ENCODE results near the gene DLEC1. TPM values are rescaled to one million over a fixed set of nuclear protein-coding genes. Genes with fewer than 3 reads are reported as not detected.
"Not testable (repeated sequence)": the region's sequence is repeated elsewhere in the genome, so short reads cannot be mapped to it uniquely, and the experiment has no call there.

DLEC1 gene
- total RNA-seq, 1 donor from 2014 or later, result 0.22 TPM

- intact Hi-C loops (cut with DNase I), result no loop called here
Observed at GRCh38 chr3:38059148-38059547, 20.1 kb downstream of the DLEC1 start.

GRCh38 chr3:38059591-38059990, 20.6 kb downstream of the DLEC1 start:
- intact Hi-C loops (cut with DNase I), result no loop called here
- no peak for DNase-seq (ENCODE audit: low spot score)

More at GRCh38 chr3:38059148-38059547, 20.1 kb downstream of the DLEC1 start:
- no peak for DNase-seq (ENCODE audit: low spot score)

DNA sequence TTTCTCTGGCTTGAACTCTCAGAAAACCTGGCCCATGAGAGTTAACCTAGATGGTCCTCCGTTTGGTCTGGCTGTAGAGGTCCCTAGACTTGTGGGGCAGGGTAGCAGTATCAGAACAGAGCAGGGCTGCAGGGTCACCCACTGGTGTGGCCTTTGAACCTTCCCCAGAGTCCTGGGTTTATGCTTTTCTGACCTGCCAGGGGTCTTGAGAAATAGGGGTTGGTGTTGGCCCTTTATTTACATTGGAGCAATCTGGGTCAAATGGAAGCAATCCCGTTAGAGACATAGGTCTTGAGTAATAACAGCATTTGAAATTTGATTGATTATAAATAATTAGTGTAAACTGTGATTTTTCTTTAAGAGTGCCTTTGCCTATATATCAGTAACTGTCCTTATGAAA, 23.8 kb downstream of the DLEC1 start:
- no peak for DNase-seq (ENCODE audit: low spot score)
- intact Hi-C loops (cut with DNase I), result no loop called here

- DNase-seq (ENCODE audit: low spot score); intact Hi-C loops (cut with DNase I): not testable (repeated sequence)
Observed at GRCh38 chr3:38064453-38064852, 25.4 kb downstream of the DLEC1 start.

GRCh38 chr3:38067508-38068233, 28.7 kb downstream of the DLEC1 start:
- no peak for DNase-seq (ENCODE audit: low spot score)
- intact Hi-C loops (cut with DNase I), result no loop called here

- intact Hi-C loops (cut with DNase I), result no loop called here
- DNase-seq (ENCODE audit: low spot score), result no peak
Observed at GRCh38 chr3:38070013-38070412, 31.0 kb downstream of the DLEC1 start.

DNA sequence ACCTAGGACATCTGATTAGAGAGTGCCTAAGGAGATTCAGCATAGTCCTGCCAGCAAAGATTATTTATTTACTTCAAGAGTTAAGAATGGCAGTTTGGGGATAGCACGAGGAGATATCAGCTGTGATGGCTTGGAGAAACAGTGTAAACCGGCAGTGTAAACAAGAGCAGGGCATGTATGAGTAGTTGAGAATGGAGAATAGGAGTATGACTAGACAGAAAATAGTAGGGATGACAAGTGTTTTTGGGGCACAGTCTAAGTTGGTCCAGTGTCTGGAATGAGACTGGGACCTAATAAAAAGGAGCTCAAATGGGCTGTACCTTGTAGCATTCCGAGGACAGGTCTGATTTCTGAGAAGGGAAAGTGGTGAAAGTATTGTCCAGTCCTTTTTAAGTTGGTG, 38.1 kb downstream of the DLEC1 start:
- DNase-seq (ENCODE audit: low spot score); intact Hi-C loops (cut with DNase I): not testable (repeated sequence)

- intact Hi-C loops (cut with DNase I); DNase-seq (ENCODE audit: low spot score): not testable (repeated sequence)
Observed at GRCh38 chr3:38082296-38082695, 43.3 kb downstream of the DLEC1 start.

- intact Hi-C loops (cut with DNase I); DNase-seq (ENCODE audit: low spot score): not testable (repeated sequence)
Observed at GRCh38 chr3:38083254-38083653, 44.2 kb downstream of the DLEC1 start.

DNA sequence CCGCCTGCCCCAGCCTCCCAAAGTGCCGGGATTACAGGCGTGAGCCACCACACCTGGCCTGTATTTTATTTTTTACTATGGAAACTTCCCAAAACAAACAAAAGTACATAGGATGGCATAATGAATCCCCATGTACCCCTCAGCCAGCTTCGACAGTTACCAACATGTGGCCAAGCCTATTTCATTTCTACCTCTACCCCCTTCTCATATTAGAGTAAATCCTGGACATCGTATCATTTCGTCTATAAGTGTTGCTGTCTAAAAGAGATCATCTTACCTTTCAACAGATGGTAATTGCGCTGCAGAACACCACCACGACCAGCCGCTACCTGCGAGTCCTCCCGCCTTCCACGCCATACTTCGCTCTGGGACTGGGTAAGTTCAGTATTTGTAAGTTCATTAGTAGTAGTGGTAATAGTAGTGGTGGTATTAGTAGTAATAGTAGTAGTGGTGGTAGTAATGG, 44.9 kb downstream of the DLEC1 start:
- no peak for DNase-seq (ENCODE audit: low spot score)
- intact Hi-C loops (cut with DNase I), result no loop called here

- no peak for DNase-seq (ENCODE audit: low spot score)
- intact Hi-C loops (cut with DNase I), result no loop called here
Observed at GRCh38 chr3:38084334-38085310, 45.6 kb downstream of the DLEC1 start.

GRCh38 chr3:38085311-38085942, 46.4 kb downstream of the DLEC1 start:
- intact Hi-C loops (cut with DNase I), result no loop called here
- no peak for DNase-seq (ENCODE audit: low spot score)

DNA sequence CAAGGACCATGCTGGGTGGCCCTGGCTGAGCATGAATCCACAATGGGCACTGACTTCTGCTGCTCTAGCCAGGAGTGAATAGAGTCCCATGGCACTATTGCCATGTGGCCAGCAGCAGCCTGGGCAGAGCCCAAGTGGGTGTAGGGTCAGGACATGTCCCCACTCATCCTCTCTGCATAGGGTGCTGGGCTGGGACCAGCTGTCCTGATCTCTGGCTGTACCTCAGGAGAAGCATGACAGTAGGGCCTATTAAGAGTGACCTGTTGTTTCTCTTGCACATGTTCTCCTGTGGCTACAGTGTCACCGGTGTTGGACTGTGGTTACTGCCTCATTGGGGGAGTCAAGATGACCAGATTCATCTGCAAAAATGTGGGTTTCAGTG, 46.9 kb downstream of the DLEC1 start:
- DNase-seq (ENCODE audit: low spot score), result no peak
- intact Hi-C loops (cut with DNase I), result no loop called here

- intact Hi-C loops (cut with DNase I), result no loop called here
- no peak for DNase-seq (ENCODE audit: low spot score)
Observed at GRCh38 chr3:38086496-38086895, 47.5 kb downstream of the DLEC1 start.

DNA sequence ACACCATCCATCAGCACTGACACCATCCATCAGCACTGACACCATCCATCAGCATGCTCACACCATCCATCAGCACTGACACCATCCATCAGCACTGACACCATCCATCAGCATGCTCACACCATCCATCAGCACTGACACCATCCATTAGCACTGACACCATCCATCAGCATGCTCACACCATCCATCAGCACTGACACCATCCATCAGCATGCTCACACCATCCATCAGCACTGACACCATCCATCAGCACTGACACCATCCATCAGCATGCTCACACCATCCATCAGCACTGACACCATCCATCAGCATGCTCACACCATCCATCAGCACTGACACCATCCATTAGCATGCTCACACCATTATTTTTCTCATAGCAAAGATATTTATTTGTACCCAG, 48.3 kb downstream of the DLEC1 start:
- DNase-seq (ENCODE audit: low spot score); intact Hi-C loops (cut with DNase I): not testable (repeated sequence)

DNA sequence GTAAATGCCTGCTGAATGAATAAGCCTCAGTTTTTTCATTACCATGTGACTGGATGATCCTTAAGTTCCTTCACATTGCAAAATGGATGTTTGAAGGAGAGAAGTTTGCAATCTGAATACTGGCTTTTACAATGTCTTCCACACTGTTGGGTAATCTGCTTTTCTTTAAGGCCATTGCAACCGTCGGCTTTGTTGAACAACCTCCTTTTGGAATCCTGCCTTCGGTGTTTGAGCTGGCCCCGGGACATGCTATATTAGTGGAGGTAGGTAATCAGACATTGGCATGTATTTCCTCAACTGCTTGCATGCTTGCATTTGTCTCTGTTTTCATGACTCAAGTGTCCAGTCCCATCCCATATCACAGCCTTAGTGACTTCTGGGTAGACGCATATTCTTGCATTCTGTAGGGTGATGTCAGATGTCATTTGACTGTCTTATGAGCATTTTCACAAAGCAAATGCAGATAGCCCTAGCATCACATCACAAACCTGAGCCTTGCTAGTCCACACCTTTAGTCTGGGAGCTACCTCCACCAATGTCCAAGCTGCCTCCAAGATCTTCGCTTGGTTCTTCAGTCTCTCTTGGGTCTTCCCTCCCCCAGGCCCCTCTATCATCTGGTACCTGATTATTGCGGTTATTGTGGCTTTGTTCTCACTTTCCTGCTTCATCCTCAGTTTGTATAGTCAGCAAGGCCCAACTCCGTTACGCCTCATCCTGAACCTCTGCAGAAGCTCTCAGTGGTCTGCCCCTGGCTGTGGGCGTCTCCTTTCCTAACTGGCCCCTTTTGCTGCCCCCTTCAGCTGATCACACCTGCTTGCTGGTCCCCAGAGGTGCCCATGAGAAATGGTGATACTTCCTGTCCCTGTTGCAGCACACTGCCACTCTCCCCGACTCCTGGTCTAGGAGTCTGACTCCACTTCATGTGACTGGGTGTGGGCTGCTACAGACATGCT, 49.4 kb downstream of the DLEC1 start:
- intact Hi-C loops (cut with DNase I), result no loop called here
- DNase-seq (ENCODE audit: low spot score), result no peak

GRCh38 chr3:38089163-38089562, 50.2 kb downstream of the DLEC1 start:
- DNase-seq (ENCODE audit: low spot score), result no peak
- intact Hi-C loops (cut with DNase I), result no loop called here

DNA sequence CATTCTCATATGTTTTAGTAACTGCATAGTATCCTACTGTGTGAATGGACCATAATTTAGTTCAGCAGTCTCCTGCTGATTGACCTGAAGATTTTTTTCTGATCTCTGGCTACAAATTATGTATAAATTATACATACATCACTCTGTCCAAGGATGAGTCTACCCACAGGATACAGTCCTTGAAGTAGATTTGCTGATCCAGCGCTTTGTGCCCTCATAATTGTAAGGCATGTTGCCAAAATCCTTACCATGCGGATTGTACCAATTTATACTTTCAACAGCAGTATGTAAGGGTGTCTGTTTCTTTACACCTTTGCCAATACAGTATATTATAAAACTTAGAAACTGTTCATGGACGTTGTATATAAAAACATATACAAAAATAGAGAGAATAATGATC, 51.4 kb downstream of the DLEC1 start:
- no peak for DNase-seq (ENCODE audit: low spot score)

GRCh38 chr3:38094999-38095398, 56.0 kb downstream of the DLEC1 start:
- no peak for DNase-seq (ENCODE audit: low spot score)
- intact Hi-C loops (cut with DNase I), result no loop called here

More for the DNA sequence above, 51.4 kb downstream of the DLEC1 start:
- intact Hi-C loops (cut with DNase I), result no loop called here

Data from cardiac septum (tissue), 1 donor.